ENCODE data around the gene MAP4K2. TPM values are rescaled to one million over a fixed set of nuclear protein-coding genes. Genes with fewer than 3 reads are reported as not detected.

Gene MAP4K2
- total RNA-seq, 1 experiment from 2014 or later: 16.8 TPM

GRCh38 chr11:64805481-64805880, 2.5 kb upstream of the MAP4K2 start:
- no peak for TF ChIP-seq CTCF (IDR thresholded peaks at IDR 0.05; ENCODE audit: insufficient read depth in 1 of 2, low read depth in 1 of 2, low read length in 1 of 2, severe bottlenecking in 1 of 2, unreplicated experiment in 1 of 2)
- ChIA-PET POLR2A (no interaction called here), CTCF (no interaction called here)
- Mint-ChIP-seq H3K9me3 (ENCODE audit: unreplicated experiment) (no peaks in the 10 kb centered on the region), H3K4me1 (ENCODE audit: low read depth, unreplicated experiment) (peaks cover 9% of the 10 kb centered on the region), H3K27me3 (ENCODE audit: insufficient read depth, unreplicated experiment) (no peaks in the 10 kb centered on the region), H3K27ac (ENCODE audit: unreplicated experiment) (peak overlapping the region; percentile 42), H3K36me3 (ENCODE audit: insufficient read depth, unreplicated experiment) (peaks cover 21% of the 10 kb centered on the region), H3K4me3 (ENCODE audit: unreplicated experiment) (no peak overlapping the region)
- no peak overlapping the region for H3K4me3 ChIP-seq (ENCODE audit: low read depth, low read length)
- H3K4me1 ChIP-seq: peaks cover 16% of the 10 kb centered on the region
- no TSS peak for BruUV-seq (replicated peaks)
- no peaks in the 10 kb centered on the region for H3K9me3 ChIP-seq
- DNase-seq: no peak
- H3K36me3 ChIP-seq (ENCODE audit: control insufficient read depth, insufficient read depth, low read length): peaks cover 2% of the 10 kb centered on the region; the same call in 1 of the 2 replicates
- intact Hi-C loops (cut with micrococcal nuclease; ENCODE audit: unreplicated experiment): no loop called here
- H3K27me3 ChIP-seq (replicated peaks; ENCODE audit: control insufficient read depth, insufficient read depth, low read length): no peaks in the 10 kb centered on the region

- Mint-ChIP-seq H3K9me3 (ENCODE audit: unreplicated experiment) (no peaks in the 10 kb centered on the region), H3K27me3 (ENCODE audit: insufficient read depth, unreplicated experiment) (no peaks in the 10 kb centered on the region), H3K36me3 (ENCODE audit: insufficient read depth, unreplicated experiment) (peaks cover 16% of the 10 kb centered on the region), H3K27ac (ENCODE audit: unreplicated experiment) (peak overlapping the region; percentile 76), H3K4me3 (ENCODE audit: unreplicated experiment) (peak overlapping the region; percentile 87), H3K4me1 (ENCODE audit: low read depth, unreplicated experiment) (peaks cover 9% of the 10 kb centered on the region)
- no TSS peak for BruUV-seq (replicated peaks)
- POLR2A ChIA-PET: interaction anchor here (0.6 to 1.9 kb wide), 3 partner anchors 26 to 693 kb away, joined by 3 to 18 read pairs (median 3); partner anchors contain the start of genes CDC42BPG and SF1
- intact Hi-C loops (cut with micrococcal nuclease; ENCODE audit: unreplicated experiment): loop anchor here (5.0 kb wide), 2 partner anchors 38 to 88 kb away; partner anchors contain the start of gene CDC42BPG
- Histone ChIP-seq H3K9me3 (no peaks in the 10 kb centered on the region), H3K27me3 (replicated peaks; ENCODE audit: control insufficient read depth, insufficient read depth, low read length) (no peaks in the 10 kb centered on the region), H3K36me3 (ENCODE audit: control insufficient read depth, insufficient read depth, low read length) (peaks cover 2% of the 10 kb centered on the region; the same call in 1 of the 2 replicates), H3K4me1 (peaks cover 16% of the 10 kb centered on the region), H3K4me3 (ENCODE audit: low read depth, low read length) (peak overlapping the region; percentile 59)
- TF ChIP-seq CTCF (IDR thresholded peaks at IDR 0.05; ENCODE audit: insufficient read depth in 1 of 2, low read depth in 1 of 2, low read length in 1 of 2, severe bottlenecking in 1 of 2, unreplicated experiment in 1 of 2): no peak
- CTCF ChIA-PET: interaction anchor here (0.8 to 1.0 kb wide), 2 partner anchors 26 to 40 kb away, joined by 3 to 8 read pairs; partner anchors contain the start of genes CDC42BPG and SF1
- DNase-seq: peak in 1 of 2 experiments; percentile 15
Observed at GRCh38 chr11:64804346-64805210, 1.6 kb upstream of the MAP4K2 start.

GRCh38 chr11:64803846-64804345, 882 bp upstream of the MAP4K2 start:
- Mint-ChIP-seq H3K4me3 (ENCODE audit: unreplicated experiment) (peak overlapping the region; percentile 87), H3K9me3 (ENCODE audit: unreplicated experiment) (no peaks in the 10 kb centered on the region), H3K27ac (ENCODE audit: unreplicated experiment) (peak overlapping the region; percentile 76), H3K27me3 (ENCODE audit: insufficient read depth, unreplicated experiment) (no peaks in the 10 kb centered on the region), H3K4me1 (ENCODE audit: low read depth, unreplicated experiment) (peaks cover 9% of the 10 kb centered on the region), H3K36me3 (ENCODE audit: insufficient read depth, unreplicated experiment) (peaks cover 16% of the 10 kb centered on the region)
- no peak for DNase-seq
- Histone ChIP-seq H3K9me3 (no peaks in the 10 kb centered on the region), H3K4me3 (ENCODE audit: low read depth, low read length) (peak overlapping the region; percentile 59), H3K4me1 (peaks cover 16% of the 10 kb centered on the region), H3K36me3 (ENCODE audit: control insufficient read depth, insufficient read depth, low read length) (peaks cover 2% of the 10 kb centered on the region; the same call in 1 of the 2 replicates), H3K27me3 (replicated peaks; ENCODE audit: control insufficient read depth, insufficient read depth, low read length) (no peaks in the 10 kb centered on the region)
- TSS peak; percentile 85 for BruUV-seq (replicated peaks)
- no peak for TF ChIP-seq CTCF (IDR thresholded peaks at IDR 0.05; ENCODE audit: insufficient read depth in 1 of 2, low read depth in 1 of 2, low read length in 1 of 2, severe bottlenecking in 1 of 2, unreplicated experiment in 1 of 2)
- intact Hi-C loops (cut with micrococcal nuclease; ENCODE audit: unreplicated experiment): loop anchor here (2.0 to 5.0 kb wide), 3 partner anchors 25 to 88 kb away; partner anchors contain the start of genes CDC42BPG and SF1
- ChIA-PET CTCF (interaction anchor here (0.5 to 1.0 kb wide), 4 partner anchors 15 to 1010 kb away, joined by 3 to 8 read pairs (median 4); partner anchors contain the start of genes CDC42BPG and SF1), POLR2A (interaction anchor here (0.6 to 1.9 kb wide), 3 partner anchors 25 to 694 kb away, joined by 3 to 18 read pairs (median 3); partner anchors contain the start of genes CDC42BPG and SF1)
